Stimulated activated naive B cell treated with anti-CD40 and anti-IgM and Interleukin-4, amounts not matched to agents 10 μg/mL and 1 μg/mL and 100 μg/mL, for 72 hours (primary cell): ENCODE results near the gene MLPH.

Experiments used
- ATAC-seq, 2 donors: fragments of 150-1000 bp; cut with Tn5 transposase; replicated peaks; 2 replicates each; pipeline ENCODE4 v1.10.0; 2021; ENCODE audit warnings: moderate library complexity in 1 of 2
- DNase-seq: peaks from one replicate; pipeline ENCODE4 v3.0.0; 2021
- H3K27ac Mint-ChIP-seq: one replicate; pipeline ENCODE4 v1.8.0; 2022; ENCODE audit warnings: mild to moderate bottlenecking, mixed read lengths
- H3K27me3 Mint-ChIP-seq, 2 donors: one replicate each; pipeline ENCODE4 v1.8.0; 2022; ENCODE audit warnings: mixed read lengths in 2 of 2
- H3K36me3 Mint-ChIP-seq, 2 donors: one replicate each; pipeline ENCODE4 v1.8.0; 2022; ENCODE audit warnings: mixed read lengths in 2 of 2, mild to moderate bottlenecking in 1 of 2
- H3K4me1 Mint-ChIP-seq, 2 donors: one replicate each; pipeline ENCODE4 v1.8.0; 2022; ENCODE audit warnings: mixed read lengths in 2 of 2, mild to moderate bottlenecking in 1 of 2
- H3K4me3 Mint-ChIP-seq, 2 donors: one replicate each; pipeline ENCODE4 v1.8.0; 2022; ENCODE audit warnings: mild to moderate bottlenecking in 2 of 2, mixed read lengths in 2 of 2, moderate library complexity in 1 of 2
- H3K9me3 Mint-ChIP-seq, 2 donors: one replicate each; pipeline ENCODE4 v1.8.0; 2022; ENCODE audit warnings: mixed read lengths in 2 of 2, mild to moderate bottlenecking in 1 of 2

The MLPH gene

DNA sequence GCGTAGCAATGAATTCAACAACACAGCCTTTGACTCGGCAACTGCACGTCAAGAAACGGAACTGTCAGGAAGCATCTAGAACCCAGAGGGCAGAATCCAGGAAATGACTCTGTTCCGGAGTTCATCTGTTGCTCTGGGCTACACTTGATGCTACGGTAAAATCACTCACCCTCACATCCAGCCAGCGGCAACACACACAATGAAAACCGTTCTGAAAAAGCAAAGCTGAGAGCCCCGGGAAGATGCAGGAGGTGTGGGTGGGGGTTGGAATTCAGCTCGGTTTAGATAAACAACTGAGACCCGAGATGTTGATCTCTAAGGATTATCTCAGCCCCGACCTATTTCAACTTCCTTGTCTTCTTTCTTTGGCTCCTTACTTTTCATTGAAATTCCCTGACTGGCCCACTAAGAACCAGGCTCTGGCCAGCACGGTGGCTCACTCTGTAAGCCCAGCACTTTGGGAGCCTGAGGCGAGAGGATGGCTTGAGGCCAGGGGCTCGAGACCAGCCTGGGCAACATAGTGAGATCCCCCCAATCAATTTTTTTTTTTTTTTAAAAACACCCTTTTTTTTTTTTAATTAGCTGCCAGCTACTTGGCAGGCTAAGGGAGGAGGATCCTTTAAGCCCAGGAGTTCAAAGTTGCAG, 116.8 kb downstream of the MLPH start:
- Mint-ChIP-seq H3K9me3 (no peaks in the 10 kb centered on the region), H3K36me3 (no peaks in the 10 kb centered on the region), H3K27ac (peak overlapping the region; percentile 92), H3K4me3 (peak overlapping the region; percentile 66 to 76), H3K27me3 (peaks cover 0 to 4% of the 10 kb centered on the region in 2 donors), H3K4me1 (peaks cover 17 to 19% of the 10 kb centered on the region in 2 donors)
- peak; percentile 95 to 98 for ATAC-seq
- DNase-seq, result peak; percentile 46

DNA sequence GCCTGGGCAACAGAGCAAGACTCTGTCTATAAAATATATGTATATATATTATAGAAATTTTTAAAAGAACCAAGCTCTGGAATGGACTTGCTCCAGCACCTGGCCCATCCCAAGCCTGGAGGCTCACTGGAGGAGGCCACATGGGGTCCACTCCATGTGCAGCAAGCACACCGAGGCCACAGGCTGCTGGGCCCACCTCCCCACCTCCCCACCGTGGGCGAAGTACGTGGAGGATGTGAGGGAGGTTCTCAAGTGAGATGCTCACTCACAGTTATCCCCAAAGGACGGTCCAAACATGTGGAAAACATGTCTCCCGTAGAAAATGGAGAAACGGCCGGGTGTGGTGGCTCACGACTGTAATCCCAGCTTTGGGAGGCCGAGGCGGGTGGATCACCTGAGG, 117.3 kb downstream of the MLPH start:
- Mint-ChIP-seq H3K27me3 (peaks cover 0 to 4% of the 10 kb centered on the region in 2 donors), H3K27ac (peak overlapping the region; percentile 92), H3K4me3 (peak overlapping the region in 1 of 2 donors; percentile 76), H3K9me3 (no peaks in the 10 kb centered on the region), H3K4me1 (peaks cover 17 to 19% of the 10 kb centered on the region in 2 donors), H3K36me3 (no peaks in the 10 kb centered on the region)
- DNase-seq (no peak), ATAC-seq (no peak)
